Calu3 (cell line): Measurements from ENCODE around the gene SBF1. TPM values are rescaled to one million over a fixed set of nuclear protein-coding genes. Genes with fewer than 3 reads are reported as not detected.

ENCODE experiments used
- BruUV-seq: library from RNA; stranded (reverse); fragments of 400-500 nt; replicated peaks from 2 replicates; lab custom pipeline; 2021; lab: Mats Ljungman, UMichigan
- CTCF ChIA-PET: fragments of 300-600 bp; sonication (Branson Sonifier 250); formaldehyde crosslinking; loops from one replicate; lab custom pipeline; 2022; ENCODE audit warnings: antibody characterized with exemption; lab: Charles Lee
- DNase-seq: peaks from one replicate; pipeline ENCODE4 v3.0.0; 2022
- H3K27ac Mint-ChIP-seq: one replicate; pipeline ENCODE4 v1.8.0; 2022; ENCODE audit warnings: mixed read lengths; ENCODE audit not compliant: unreplicated experiment
- H3K27me3 Mint-ChIP-seq: one replicate; pipeline ENCODE4 v1.8.0; 2022; ENCODE audit warnings: mixed read lengths; ENCODE audit not compliant: unreplicated experiment
- H3K36me3 Mint-ChIP-seq: one replicate; pipeline ENCODE4 v1.8.0; 2022; ENCODE audit warnings: mild to moderate bottlenecking, moderate library complexity, mixed read lengths; ENCODE audit not compliant: insufficient read depth, unreplicated experiment
- H3K4me1 Mint-ChIP-seq: one replicate; pipeline ENCODE4 v1.8.0; 2022; ENCODE audit warnings: mild to moderate bottlenecking, low read depth, mixed read lengths; ENCODE audit not compliant: unreplicated experiment
- H3K4me3 Mint-ChIP-seq: one replicate; pipeline ENCODE4 v1.8.0; 2022; ENCODE audit warnings: mild to moderate bottlenecking, low read depth, moderate library complexity, mixed read lengths; ENCODE audit not compliant: unreplicated experiment
- H3K9me3 Mint-ChIP-seq: one replicate; pipeline ENCODE4 v1.8.0; 2022; ENCODE audit warnings: low read depth, mixed read lengths; ENCODE audit not compliant: unreplicated experiment
- CTCF ChIP-seq: fragments of 200-600 bp; IDR thresholded peaks from one replicate; pipeline ENCODE4 v1.8.0; 2022; ENCODE audit warnings: antibody characterized with exemption; ENCODE audit not compliant: unreplicated experiment
- intact Hi-C: fragments of 100-400 bp; cut with micrococcal nuclease; formaldehyde crosslinking; loops from one replicate; pipeline ENCODE4 v1.10.0; 2022; ENCODE audit not compliant: unreplicated experiment
- total RNA-seq: library from RNA; stranded (reverse); gene quantifications from 2 replicates; pipeline ENCODE4 v1.2.3, GENCODE V29; 2022

SBF1 gene
- total RNA-seq, 1 experiment from 2014 or later: 104 TPM

- peak within 1 kb of the TSS; percentile 82 for H3K4me3 Mint-ChIP-seq
- peaks cover 30% of the 10 kb centered on the region for H3K4me1 Mint-ChIP-seq
- H3K27me3 Mint-ChIP-seq: peaks cover 15% of the 10 kb centered on the region
- intact Hi-C loops: no loop called here
- H3K27ac Mint-ChIP-seq: peak within 1 kb of the TSS; percentile 80
- BruUV-seq: no TSS peak
- TF ChIP-seq CTCF: no peak
- peaks cover 57% of the 10 kb centered on the region for H3K36me3 Mint-ChIP-seq
- CTCF ChIA-PET: interaction anchor here (0.6 kb wide), 1 partner anchor 98 kb away, joined by 4 read pairs; no protein-coding TSS in a partner anchor
- H3K9me3 Mint-ChIP-seq: no peaks in the 10 kb centered on the region
- peak; percentile 72 for DNase-seq
These were observed 6.7 kb upstream of the SBF1 start, which contains the start of gene ADM2 for GRCh38 chr22:50481440-50482106. ADM2 (plus strand) TSS chr22:50481543; CDS start chr22:50481848, 305 bp downstream.

- H3K36me3 Mint-ChIP-seq: peaks cover 52% of the 10 kb centered on the region
- H3K27ac Mint-ChIP-seq: no peak overlapping the region
- intact Hi-C loops: no loop called here
- no peaks in the 10 kb centered on the region for H3K9me3 Mint-ChIP-seq
- H3K4me3 Mint-ChIP-seq: peak overlapping the region; percentile 82
- BruUV-seq: no TSS peak
- H3K27me3 Mint-ChIP-seq: peaks cover 15% of the 10 kb centered on the region
- H3K4me1 Mint-ChIP-seq: peaks cover 25% of the 10 kb centered on the region
- no peak for DNase-seq
- CTCF ChIA-PET: interaction anchor here (0.6 kb wide), 1 partner anchor 97 kb away, joined by 4 read pairs; no protein-coding TSS in a partner anchor
- no peak for TF ChIP-seq CTCF
These were observed 6.2 kb upstream of the SBF1 start for GRCh38 chr22:50481045-50481439.

GRCh38 chr22:50479721-50480120 lies 4.9 kb upstream of the SBF1 start:
- Mint-ChIP-seq H3K36me3 (peaks cover 48% of the 10 kb centered on the region), H3K27me3 (peaks cover 15% of the 10 kb centered on the region), H3K27ac (no peak overlapping the region), H3K9me3 (no peaks in the 10 kb centered on the region), H3K4me3 (peak overlapping the region; percentile 82), H3K4me1 (peaks cover 12% of the 10 kb centered on the region)
- intact Hi-C loops: no loop called here
- CTCF ChIA-PET: interaction anchor here (1.2 kb wide), 1 partner anchor 9 kb away, joined by 4 read pairs; no protein-coding TSS in a partner anchor
- TF ChIP-seq CTCF: no peak
- DNase-seq: no peak
- no TSS peak for BruUV-seq

- intact Hi-C loops: no loop called here
- DNase-seq: no peak
- Mint-ChIP-seq H3K4me1 (peaks cover 12% of the 10 kb centered on the region), H3K27ac (no peak overlapping the region), H3K27me3 (peaks cover 15% of the 10 kb centered on the region), H3K4me3 (no peak overlapping the region), H3K36me3 (peaks cover 46% of the 10 kb centered on the region), H3K9me3 (no peaks in the 10 kb centered on the region)
- BruUV-seq: no TSS peak
- no peak for TF ChIP-seq CTCF
- CTCF ChIA-PET: no interaction called here
These were observed 3.1 kb upstream of the SBF1 start for GRCh38 chr22:50477923-50478322.
